ENCODE results near the gene RGS3.
A peak's percentile ranks its signal among the peaks of the same experiment; 100 is the strongest.

RGS3 gene

GRCh38 chr9:113572076-113572861 lies 108.7 kb downstream of the RGS3 start:
- DNase-seq: no peak
- no peak for ATAC-seq

DNA sequence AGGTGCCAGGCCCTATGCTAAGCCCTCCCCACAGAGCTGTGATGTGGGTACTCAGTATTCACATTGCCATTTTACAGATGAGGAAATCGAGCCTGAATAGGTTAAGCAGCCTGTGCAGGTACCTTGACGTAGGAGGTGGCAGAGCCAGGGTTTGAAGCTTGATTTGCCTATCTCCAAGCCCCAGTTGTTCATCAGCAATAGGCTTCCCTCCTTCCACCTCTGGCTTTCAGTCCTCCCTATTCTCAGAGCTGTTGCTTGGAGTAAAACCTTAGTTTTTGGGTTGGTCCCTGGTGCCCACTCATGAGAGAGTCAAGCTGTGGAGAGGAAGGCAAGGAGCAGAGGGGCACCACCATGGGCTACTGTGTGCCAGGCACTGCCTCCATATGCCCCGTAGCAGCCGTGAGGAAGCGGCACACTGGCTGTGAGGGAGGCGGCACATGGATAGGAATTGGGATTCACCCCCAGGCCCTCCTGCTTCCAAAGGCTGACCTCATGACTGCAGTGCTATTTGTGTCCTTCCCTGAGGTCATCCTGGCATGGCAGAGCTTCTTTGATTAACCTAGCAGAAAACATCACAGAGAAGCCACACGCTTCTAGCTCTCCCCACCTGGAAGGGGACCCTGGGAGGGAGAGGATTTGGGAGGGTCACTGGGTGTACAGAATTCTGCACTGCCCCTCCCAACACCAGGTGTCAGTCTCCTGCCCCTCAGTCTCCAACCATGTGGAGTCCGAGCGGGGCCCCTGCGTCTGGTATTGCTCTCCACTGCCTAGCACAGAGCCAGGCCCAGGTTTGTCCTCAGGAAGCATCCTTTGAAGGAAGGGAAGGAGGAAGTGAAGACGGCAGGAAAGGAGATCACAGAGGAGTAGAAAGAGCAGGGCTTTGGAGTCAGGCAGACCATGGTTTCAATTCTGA lies 109.8 kb downstream of the RGS3 start:
- DNase-seq: no peak

GRCh38 chr9:113573959-113574352 lies 110.4 kb downstream of the RGS3 start:
- ATAC-seq (no peak), DNase-seq (no peak)

More for the DNA sequence above, 109.8 kb downstream of the RGS3 start:
- no peak for ATAC-seq

DNA sequence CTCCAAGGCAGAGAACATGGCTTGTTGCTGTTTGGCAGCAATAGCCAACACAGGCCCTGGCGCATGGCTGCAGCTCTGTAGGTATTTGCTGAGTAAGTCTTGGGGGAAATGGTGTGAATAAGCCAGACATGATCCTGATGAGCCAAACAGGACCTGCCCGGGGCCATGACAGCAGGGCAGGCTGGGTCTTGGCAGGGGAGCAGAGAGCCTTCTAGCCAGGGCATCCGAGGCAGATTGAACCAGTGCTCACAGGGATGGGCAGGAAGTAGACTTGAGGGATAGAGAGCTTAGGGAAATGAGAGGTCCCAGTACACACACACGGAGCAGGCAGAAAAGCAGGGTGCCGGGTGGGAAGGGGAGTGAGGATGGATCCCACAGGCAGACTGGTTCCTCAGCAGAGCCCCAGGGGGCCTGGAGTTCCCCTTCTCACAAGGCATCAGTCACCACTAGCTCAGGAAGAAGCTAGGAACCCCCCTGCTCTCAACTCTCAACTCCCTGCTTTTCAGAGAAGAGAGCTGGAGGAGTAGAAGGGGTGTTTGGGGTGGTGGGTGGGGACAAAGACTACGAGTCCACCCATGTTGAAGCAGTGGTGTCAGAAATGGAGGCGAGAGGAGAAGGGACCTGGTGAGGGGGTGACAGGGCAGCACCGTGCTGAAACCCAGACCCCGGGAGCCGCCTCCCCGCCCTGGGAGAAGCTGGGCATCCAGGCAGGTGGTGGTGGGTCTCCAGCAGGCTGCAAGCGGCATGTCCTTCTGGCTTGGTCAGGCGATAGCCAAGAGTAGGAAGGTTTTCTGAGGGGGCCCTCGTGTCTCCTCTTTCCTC lies 111.1 kb downstream of the RGS3 start:
- ATAC-seq: no peak
- DNase-seq: no peak

GRCh38 chr9:113577525-113578261 lies 114.2 kb downstream of the RGS3 start:
- ATAC-seq (no peak), DNase-seq (no peak)

DNA sequence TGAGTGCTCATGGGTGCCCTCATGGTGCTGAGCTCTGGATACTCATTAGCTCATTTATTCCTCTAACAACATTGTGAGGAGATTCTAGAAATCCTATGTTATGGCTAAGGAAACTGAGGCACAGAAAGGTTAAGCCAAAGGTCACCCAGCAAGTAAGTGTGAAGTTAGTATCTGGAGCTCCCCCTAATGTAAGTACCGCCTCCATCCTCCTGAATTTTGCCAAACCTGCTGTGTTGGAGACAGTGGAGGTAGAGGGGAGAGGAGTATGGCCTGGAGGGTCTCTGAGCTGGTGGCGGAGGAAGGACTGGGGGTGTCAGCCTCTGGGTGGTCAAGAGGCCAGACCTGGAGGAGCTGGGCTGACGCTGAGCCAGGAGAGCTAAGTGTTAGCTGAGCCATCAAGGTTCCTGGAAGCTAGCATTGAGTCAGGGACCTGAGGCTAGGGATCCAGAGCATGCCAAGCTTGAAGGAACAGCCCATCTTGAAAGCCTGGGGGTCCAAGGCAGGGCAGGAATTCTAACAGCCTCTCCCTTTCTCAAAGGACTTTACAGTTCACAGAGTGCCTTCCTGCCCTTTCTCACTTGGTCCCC lies 114.8 kb downstream of the RGS3 start:
- DNase-seq: no peak
- no peak for ATAC-seq

DNA sequence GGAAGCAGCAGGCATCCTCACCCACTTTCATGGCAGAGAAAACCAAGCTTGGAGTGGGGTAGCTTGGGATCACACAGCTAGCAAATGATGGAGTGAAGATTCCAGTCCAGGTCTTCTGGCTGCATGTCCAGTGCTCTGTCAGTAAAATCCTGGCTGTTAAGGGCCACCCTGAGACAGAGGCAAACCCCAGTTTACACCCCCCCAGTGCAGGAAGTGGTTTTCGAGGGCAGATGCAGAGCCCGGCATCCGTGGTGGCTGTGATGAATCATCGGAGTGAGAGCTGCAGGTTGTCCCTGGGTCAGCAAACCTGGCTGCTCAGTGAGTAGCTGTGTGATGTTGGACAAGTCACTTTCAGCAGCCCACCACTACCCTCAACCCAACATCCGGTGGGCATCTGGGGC lies 115.4 kb downstream of the RGS3 start:
- ATAC-seq (peak; percentile 74), DNase-seq (peak; percentile 90)

DNA sequence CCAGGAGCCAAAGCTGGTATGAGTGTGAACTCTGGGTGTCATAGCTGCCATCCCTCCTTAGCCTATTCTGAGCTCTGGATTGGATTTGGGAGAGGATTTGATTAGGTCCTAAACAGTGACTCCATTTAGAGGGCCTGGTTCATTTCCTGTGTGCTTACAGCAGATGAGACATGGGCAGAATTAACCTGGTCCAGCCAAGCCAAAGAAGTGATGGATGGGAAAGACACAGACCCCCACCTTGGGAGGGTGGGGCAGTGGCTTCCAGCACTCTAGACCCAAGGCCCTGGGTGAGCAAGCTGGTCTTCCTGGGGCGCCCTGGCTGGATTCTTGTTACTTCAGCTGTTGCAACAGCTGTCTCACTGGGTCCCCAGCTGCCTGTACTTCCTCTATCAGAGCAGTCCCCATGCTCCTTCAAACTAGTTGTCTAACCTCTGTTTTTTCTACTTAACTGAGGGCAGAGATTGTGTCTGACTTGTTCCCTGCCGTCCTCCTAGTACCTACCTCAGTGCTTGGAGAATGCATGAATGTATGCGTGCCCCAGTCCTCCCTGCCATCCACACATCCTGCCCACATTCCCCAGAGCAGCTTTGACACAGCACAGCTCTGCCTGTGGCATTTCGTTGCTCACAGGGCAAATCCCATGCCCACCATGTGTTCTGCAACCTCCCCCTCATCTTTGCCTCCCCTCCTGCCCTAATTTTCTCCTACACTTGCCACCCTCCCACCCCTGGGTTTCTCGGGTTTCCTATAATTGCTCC lies 115.9 kb downstream of the RGS3 start:
- ATAC-seq: peak; percentile 1
- DNase-seq: peak; percentile 27

- ATAC-seq: peak; percentile 54
- DNase-seq: peak; percentile 84
These were observed 116.8 kb downstream of the RGS3 start for GRCh38 chr9:113580041-113580953.

GRCh38 chr9:113580954-113581311 lies 117.4 kb downstream of the RGS3 start:
- DNase-seq: no peak
- no peak for ATAC-seq

DNA sequence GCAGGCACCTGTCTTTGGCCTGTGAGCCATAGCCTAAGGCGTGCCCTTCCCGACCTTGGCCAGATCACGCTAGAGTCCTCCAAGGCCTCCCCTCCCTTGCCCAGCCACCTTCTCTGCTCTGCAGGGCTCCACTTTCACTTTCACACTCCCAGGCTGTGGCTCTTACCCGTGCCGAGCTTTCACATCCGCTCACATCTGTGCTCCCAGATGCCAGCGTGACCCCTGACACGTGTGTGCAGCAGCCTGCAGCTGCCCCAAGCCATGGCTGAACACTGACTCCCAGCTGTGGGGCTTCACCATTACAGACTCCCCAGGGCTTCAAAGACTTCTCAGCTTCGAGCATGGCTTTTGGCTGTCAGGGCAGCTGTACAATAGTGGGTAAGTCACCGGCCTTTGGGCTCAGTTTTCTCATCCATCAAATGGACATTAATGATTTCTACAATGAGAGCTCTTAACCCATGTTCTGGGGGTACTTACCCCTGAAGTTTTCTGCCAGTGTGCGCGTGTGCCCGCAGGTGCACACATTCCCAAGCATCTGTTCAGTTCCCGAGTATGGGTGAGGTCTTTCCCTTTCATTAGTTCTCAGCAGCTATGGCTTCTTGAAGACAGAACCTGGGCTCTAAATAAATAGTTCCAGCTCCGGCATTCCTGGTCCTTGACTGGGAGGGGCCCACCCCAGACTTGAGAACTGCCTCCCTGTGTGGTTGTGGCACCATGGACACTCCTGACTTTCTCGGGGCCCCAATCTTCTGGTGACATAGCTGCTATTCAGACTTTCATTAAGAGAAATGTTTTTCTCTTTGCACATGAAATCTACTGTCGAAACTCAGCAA lies 118.6 kb downstream of the RGS3 start:
- ATAC-seq (peak; percentile 77), DNase-seq (peak; percentile 86)

DNA sequence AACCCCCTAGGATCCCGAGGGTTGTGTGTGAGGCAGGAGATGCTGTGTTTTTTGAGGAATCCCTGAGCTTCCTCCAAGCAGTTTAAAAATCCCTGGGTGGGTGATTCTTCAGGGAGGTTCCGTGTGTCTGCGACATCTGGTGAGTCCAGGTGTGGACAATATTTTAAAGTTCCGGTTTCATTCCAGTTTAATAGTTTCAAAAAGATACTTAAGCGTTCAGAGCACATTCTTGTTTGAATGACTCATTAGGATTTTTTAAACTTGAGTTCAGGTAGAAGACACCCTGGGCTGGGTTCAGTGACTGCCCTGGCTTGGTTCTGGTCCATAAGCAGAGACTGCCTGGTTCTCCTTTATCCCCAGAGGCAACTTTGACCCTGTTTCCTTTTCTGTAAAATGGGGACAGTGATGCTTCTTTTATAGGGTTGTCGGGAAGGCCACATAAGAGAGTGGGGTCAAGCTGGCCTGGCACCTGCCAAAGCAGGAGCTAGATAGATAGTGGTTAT lies 119.2 kb downstream of the RGS3 start:
- no peak for DNase-seq
- ATAC-seq: no peak

GRCh38 chr9:113583511-113584427 lies 120.2 kb downstream of the RGS3 start:
- DNase-seq (no peak), ATAC-seq (no peak)

GRCh38 chr9:113584428-113585084 lies 121.0 kb downstream of the RGS3 start:
- no peak for ATAC-seq
- no peak for DNase-seq

DNA sequence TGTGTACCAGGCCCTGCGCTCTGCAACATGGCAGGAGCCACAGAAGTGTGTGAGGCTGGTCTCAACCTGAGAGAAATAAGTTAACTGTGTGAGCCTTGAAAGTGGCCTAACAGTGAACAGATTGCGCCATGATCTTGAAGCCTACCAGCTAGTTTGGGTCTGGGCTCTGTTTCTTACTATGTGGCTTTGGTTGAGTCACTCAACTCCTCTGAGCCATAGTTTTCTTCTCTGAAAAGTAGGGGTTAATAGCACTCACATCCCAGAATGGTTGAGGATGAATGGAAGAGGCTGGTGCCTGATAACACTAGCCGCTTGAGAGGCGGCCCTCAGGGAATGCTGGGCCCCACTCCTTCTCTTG lies 121.5 kb downstream of the RGS3 start:
- ATAC-seq: no peak
- DNase-seq: no peak

DNA sequence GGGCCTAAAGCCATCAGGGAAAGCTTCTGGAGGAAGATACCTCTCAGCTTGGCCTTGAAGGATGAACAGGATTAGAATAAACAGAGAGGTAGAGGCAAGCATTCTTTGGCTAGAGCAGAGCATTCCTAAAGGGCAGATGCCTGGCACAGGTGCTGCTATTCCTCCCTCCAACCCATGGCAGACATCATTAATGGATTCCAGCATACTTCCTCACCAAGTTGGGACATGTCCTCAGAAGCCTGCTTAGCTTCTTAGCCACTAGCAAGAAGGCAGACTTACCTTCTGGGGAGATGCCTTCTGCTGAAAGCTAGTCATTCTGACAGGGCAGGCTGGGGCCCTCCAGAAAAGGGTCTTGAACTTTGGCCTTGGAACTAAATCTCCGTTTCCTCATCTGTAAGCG lies 122.0 kb downstream of the RGS3 start:
- DNase-seq (no peak), ATAC-seq (no peak)

Measured in stimulated activated naive CD8-positive, alpha-beta T cell treated with anti-CD3 and anti-CD28 coated beads, Interleukin-15, Interleukin-2, amounts not matched to agents 100 U/mL and 50 U/mL, for 24 hours (primary cell).